Activated CD4-positive, alpha-beta T cell treated with anti-CD3 and anti-CD28 coated beads, Interleukin-2, amount 10 ng/mL, durations not matched to agents 7 days and 5 days (primary cell): ENCODE results near the gene CACNA1C. TPM values are rescaled to one million over a fixed set of nuclear protein-coding genes. Genes with fewer than 3 reads are reported as not detected.

ENCODE experiments used
- CTCF ChIA-PET: fragments of 350-600 bp; sonication (Branson Sonifier 250); formaldehyde crosslinking; loops from one replicate; lab custom pipeline; 2021; ENCODE audit warnings: antibody characterized with exemption; lab: Charles Lee
- POLR2A ChIA-PET: fragments of 350-600 bp; sonication (Branson Sonifier 250); formaldehyde crosslinking; loops from one replicate; lab custom pipeline; 2021; ENCODE audit warnings: antibody characterized with exemption; lab: Charles Lee
- DNase-seq: peaks from one replicate; pipeline ENCODE4 v3.0.0-alpha.2; 2020
- H3K27ac Mint-ChIP-seq: one replicate; pipeline ENCODE4 v1.8.0; 2021; ENCODE audit warnings: mild to moderate bottlenecking, moderate library complexity, mixed read lengths
- H3K27me3 Mint-ChIP-seq: one replicate; pipeline ENCODE4 v1.8.0; 2021; ENCODE audit warnings: mixed read lengths
- H3K36me3 Mint-ChIP-seq: one replicate; pipeline ENCODE4 v1.8.0; 2021; ENCODE audit warnings: low read depth, mixed read lengths
- H3K4me1 Mint-ChIP-seq: one replicate; pipeline ENCODE4 v1.8.0; 2021; ENCODE audit warnings: mixed read lengths
- H3K4me3 Mint-ChIP-seq: one replicate; pipeline ENCODE4 v1.8.0; 2021; ENCODE audit warnings: mild to moderate bottlenecking, moderate library complexity, mixed read lengths
- H3K9me3 Mint-ChIP-seq: one replicate; pipeline ENCODE4 v1.8.0; 2021; ENCODE audit warnings: mixed read lengths
- total RNA-seq, 2 experiments: library from RNA; stranded (reverse); gene quantifications; one replicate each; pipeline ENCODE4 v1.2.3, GENCODE V29; 2021

Gene CACNA1C
- total RNA-seq, 2 experiments from 2014 or later: 0.12 to 0.15 TPM

DNA sequence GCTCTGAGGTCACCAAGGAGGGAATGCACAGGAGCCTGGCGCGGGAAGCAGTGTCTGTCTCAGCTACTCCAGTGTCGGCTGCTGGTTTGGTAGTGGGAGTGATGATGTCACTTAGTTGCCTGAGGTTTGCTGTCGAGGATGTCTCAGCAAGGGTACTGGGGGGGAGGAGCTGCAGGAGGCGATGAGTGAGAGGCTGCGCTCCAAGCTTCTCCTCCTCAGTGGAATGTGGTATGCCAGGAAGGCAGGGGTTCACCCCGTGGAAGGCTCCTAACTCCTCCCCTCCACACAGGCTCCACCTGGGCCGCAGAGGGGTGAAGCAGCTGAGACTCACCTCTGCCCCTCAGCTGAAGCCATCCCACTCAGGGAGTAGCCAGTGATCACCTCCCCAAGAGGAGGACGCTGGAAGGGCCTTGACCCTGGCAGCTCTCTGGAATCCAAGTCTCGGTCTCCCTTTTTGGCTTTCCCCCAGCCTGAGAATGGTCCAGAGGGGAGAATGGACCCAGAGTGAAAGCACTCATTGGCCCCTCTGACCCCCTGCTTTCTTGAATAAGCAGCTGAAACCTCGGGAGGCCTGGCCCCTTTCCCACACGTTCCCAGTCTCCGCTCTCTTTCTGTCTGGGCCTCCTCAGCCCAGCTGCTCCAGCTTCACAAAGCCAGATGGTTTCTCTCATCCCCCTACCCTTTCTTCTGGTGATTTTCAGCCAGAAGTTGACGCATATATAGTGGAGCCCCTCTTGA, 563.0 kb downstream of the CACNA1C start:
- peaks cover 10% of the 10 kb centered on the region for H3K4me1 Mint-ChIP-seq
- DNase-seq: no peak
- CTCF ChIA-PET: interaction anchor here (1.5 kb wide), 1 partner anchor 9 kb away, joined by 4 read pairs; no protein-coding TSS in a partner anchor
- H3K36me3 Mint-ChIP-seq: no peaks in the 10 kb centered on the region
- H3K27ac Mint-ChIP-seq: no peak overlapping the region
- no peaks in the 10 kb centered on the region for H3K9me3 Mint-ChIP-seq
- no peak overlapping the region for H3K4me3 Mint-ChIP-seq
- peaks cover 15% of the 10 kb centered on the region for H3K27me3 Mint-ChIP-seq
- POLR2A ChIA-PET: no interaction called here

DNA sequence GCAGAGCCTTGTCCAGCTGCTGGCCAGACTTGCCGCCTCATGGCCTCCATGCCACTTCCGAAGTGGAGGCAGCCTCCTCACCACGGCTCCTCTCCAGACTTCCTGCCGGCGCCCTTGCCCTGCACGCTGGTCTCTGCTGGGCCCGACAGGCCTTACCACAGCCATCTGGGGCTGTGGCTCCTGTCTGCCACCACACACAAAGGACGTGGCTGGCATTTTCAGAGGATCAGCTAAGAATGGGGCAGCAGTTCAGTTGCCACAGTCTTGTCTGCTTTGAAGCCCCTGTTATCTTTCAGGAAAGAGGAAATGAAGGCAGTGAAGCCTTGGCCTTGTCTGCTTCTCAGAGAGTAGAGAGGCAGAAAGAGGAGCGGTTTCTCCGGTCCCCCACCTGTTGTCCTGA, 564.0 kb downstream of the CACNA1C start:
- Mint-ChIP-seq H3K4me1 (peaks cover 10% of the 10 kb centered on the region), H3K27me3 (peaks cover 15% of the 10 kb centered on the region), H3K9me3 (no peaks in the 10 kb centered on the region), H3K4me3 (no peak overlapping the region), H3K36me3 (no peaks in the 10 kb centered on the region), H3K27ac (no peak overlapping the region)
- ChIA-PET CTCF (no interaction called here), POLR2A (no interaction called here)
- no peak for DNase-seq

DNA sequence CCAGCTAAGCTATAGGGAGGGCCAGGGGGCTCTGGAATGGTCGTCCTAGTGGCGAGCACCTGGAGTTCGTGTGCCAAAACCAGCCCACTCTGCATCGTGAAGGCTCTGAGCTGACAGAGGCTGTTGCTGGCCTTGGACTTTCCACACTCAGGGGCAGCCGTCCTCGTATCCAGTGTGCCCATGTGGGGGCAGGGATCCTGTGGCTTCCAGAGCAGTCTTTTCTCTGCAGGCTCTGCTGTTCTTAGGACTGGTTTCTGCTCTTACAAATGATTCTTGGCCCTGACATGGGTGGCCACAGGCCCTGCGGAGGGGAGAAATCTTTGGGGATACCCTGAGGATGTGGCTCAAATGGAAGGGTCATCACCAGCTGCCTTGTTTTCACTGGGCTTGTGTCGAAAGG, 564.6 kb downstream of the CACNA1C start:
- ChIA-PET CTCF (interaction anchor here (1.7 kb wide), 1 partner anchor 13 kb away, joined by 3 read pairs; no protein-coding TSS in a partner anchor), POLR2A (no interaction called here)
- H3K27me3 Mint-ChIP-seq: peaks cover 15% of the 10 kb centered on the region
- peaks cover 10% of the 10 kb centered on the region for H3K4me1 Mint-ChIP-seq
- no peak overlapping the region for H3K4me3 Mint-ChIP-seq
- no peaks in the 10 kb centered on the region for H3K36me3 Mint-ChIP-seq
- no peaks in the 10 kb centered on the region for H3K9me3 Mint-ChIP-seq
- no peak overlapping the region for H3K27ac Mint-ChIP-seq
- no peak for DNase-seq

DNA sequence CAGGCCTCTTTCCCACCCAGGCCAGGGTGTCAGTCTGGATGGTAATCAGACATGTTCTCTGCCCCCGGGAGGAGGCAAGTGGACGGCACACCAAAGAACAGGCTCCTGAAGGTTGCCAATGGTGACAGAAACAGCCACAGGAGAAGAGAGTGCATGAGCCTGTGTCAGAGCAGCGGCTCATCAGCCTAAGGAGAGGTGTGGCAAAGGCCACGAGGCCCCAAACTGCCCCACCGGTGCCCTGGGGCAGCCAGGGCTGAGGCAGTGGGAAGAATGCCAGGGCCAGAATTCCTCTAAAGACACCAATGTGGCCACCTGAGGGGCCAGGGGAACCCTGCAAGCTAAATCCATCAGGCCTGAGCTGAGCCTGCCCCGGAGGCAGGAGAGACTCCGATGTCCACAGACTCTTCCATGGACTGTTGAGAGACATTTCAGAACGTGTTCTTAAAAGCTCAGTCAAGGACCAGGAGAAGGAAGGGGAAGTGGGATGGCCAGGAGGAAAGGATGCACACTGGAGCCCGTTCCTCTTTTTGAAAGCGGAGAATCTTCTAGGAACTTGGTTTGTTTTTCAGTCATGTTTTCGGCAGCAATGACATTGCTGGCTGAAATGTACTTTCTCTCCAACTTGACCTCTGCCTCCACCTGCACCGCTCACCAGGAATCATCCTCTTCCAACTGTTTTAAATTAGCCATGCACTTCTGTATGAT, 565.7 kb downstream of the CACNA1C start:
- Mint-ChIP-seq H3K36me3 (no peaks in the 10 kb centered on the region), H3K4me1 (peaks cover 5% of the 10 kb centered on the region), H3K27ac (no peak overlapping the region), H3K4me3 (no peak overlapping the region), H3K9me3 (no peaks in the 10 kb centered on the region), H3K27me3 (peaks cover 15% of the 10 kb centered on the region)
- DNase-seq: no peak
- ChIA-PET POLR2A (no interaction called here), CTCF (interaction anchor here (1.7 kb wide), 1 partner anchor 12 kb away, joined by 3 read pairs; no protein-coding TSS in a partner anchor)

DNA sequence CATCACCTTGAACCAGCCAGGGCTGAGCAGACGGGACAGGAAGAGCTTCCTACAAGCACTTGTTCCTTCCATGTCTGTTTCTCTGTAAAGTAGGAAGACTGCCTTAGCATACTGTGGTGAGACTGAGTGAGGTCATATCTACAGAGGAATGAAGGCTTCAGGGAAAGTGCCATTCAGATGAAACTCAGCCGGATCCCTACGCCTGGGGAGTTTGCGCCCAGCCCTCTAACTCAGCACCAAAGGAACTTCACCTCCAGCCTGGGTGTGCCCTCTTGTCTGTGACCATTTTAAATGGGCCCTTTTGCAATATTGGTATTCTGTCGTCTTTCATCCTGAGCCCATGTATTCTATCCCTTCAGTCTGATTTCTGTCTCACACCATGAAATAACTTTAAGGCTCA, 566.3 kb downstream of the CACNA1C start:
- CTCF ChIA-PET: interaction anchor here (0.9 kb wide), 1 partner anchor 36 kb away, joined by 3 read pairs; no protein-coding TSS in a partner anchor
- POLR2A ChIA-PET: no interaction called here

DNA sequence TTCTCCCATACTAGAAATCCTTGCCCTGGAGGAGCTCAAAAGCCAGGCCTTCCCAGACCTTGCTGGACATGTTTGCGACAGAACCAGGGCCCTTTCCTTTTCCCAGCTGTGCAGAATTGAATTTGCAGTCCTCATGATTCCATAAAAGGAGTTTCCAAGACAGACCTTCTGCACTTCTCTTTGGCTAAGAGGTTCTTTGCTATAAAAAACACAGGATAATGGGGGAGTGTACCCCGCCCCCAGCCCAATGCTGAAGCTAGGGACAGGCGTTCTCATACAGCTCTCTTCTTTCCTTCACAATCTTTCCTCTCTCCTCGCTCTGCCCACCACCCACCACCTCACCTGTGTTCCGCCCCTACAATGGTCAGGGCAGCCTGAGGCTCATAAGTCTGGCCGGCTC, 569.7 kb downstream of the CACNA1C start:
- H3K27ac Mint-ChIP-seq: no peak overlapping the region
- no peaks in the 10 kb centered on the region for H3K36me3 Mint-ChIP-seq
- peaks cover 6% of the 10 kb centered on the region for H3K27me3 Mint-ChIP-seq
- DNase-seq: no peak
- ChIA-PET POLR2A (no interaction called here), CTCF (no interaction called here)
- no peaks in the 10 kb centered on the region for H3K4me1 Mint-ChIP-seq
- H3K4me3 Mint-ChIP-seq: no peak overlapping the region
- H3K9me3 Mint-ChIP-seq: no peaks in the 10 kb centered on the region

More for the DNA sequence above, 566.3 kb downstream of the CACNA1C start:
- no peak overlapping the region for H3K4me3 Mint-ChIP-seq
- peaks cover 13% of the 10 kb centered on the region for H3K27me3 Mint-ChIP-seq
- H3K4me1 Mint-ChIP-seq: no peaks in the 10 kb centered on the region
- no peaks in the 10 kb centered on the region for H3K9me3 Mint-ChIP-seq
- H3K36me3 Mint-ChIP-seq: no peaks in the 10 kb centered on the region
- DNase-seq: no peak
- H3K27ac Mint-ChIP-seq: no peak overlapping the region

DNA sequence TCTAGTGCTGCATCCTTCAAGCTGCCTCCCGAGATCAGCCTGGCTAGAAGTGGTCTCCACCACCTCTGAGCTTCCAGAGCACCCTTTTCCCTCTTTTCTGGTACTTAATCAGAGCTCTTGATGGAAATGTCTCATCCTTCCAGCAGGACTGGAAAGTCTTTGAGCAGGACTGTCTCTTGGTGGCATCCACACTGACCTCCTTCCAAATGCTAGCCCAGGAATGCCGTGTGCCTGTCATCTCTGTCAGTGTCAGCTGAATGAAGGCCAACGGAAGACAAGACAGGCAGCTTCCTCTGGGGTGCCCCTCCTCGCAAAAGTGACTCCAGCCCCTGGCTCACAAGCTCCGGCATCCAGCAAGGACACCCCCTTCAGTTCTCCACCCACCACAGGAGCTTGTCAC, 570.7 kb downstream of the CACNA1C start:
- no peaks in the 10 kb centered on the region for H3K4me1 Mint-ChIP-seq
- peaks cover 14% of the 10 kb centered on the region for H3K27me3 Mint-ChIP-seq
- H3K4me3 Mint-ChIP-seq: no peak overlapping the region
- no peak overlapping the region for H3K27ac Mint-ChIP-seq
- H3K9me3 Mint-ChIP-seq: no peaks in the 10 kb centered on the region
- CTCF ChIA-PET: no interaction called here
- POLR2A ChIA-PET: no interaction called here
- DNase-seq: no peak
- H3K36me3 Mint-ChIP-seq: no peaks in the 10 kb centered on the region

DNA sequence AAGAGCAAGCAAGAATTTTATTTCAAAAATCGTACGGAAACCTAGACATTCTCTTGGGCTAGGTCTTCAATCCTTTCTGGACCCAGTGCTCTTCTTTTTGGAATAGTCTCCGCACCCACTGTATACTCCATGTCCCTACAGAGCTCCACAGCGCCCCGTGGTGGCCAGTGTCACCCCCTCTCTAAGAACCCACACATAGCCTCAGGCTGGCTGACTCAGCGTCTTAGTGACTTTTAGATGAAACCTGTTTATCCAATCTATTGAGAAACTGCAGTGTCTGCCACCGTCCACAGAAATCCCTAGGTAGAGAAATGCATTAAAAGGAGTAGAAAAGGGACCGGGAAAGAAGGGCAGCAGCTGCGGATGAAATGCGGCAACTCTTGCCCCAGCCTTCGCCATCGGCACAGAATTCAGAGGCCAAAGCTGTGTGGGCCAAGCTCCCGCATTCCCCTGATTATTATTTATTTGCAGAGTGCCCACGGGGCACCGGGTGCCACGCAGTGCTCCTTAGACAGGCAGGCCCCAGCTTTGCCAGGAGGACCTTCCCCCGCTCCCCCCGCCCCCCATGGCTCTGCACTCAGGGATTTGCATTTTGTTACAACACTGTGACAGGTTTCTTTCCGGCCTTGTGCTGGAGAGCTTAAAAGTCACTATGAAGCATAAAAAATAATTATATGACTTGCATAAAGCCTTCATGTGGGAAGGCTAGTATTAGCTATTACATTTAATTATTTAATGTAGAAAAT, 571.9 kb downstream of the CACNA1C start:
- no peaks in the 10 kb centered on the region for H3K9me3 Mint-ChIP-seq
- H3K27me3 Mint-ChIP-seq: peaks cover 21% of the 10 kb centered on the region
- POLR2A ChIA-PET: no interaction called here
- H3K36me3 Mint-ChIP-seq: no peaks in the 10 kb centered on the region
- no peak overlapping the region for H3K4me3 Mint-ChIP-seq
- CTCF ChIA-PET: interaction anchor here (1.0 kb wide), 1 partner anchor 9 kb away, joined by 4 read pairs; no protein-coding TSS in a partner anchor
- no peak for DNase-seq
- H3K4me1 Mint-ChIP-seq: no peaks in the 10 kb centered on the region
- H3K27ac Mint-ChIP-seq: no peak overlapping the region

DNA sequence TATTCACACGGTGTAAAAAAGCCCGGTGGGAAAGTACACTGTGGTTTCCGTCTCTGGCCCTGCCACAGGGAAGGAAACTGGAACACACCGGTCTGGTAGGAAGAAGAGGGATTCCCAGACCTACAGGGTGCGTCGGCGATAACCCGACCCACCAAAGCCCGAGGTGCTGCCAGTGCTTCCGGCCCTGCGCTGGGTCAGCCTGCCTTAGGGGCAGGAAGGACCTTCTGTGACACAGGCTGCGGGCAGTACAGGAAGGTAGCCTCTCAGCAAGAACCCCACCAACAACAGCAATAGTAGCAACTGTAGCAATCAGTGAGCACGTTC, 572.5 kb downstream of the CACNA1C start:
- no peaks in the 10 kb centered on the region for H3K4me1 Mint-ChIP-seq
- no peak overlapping the region for H3K27ac Mint-ChIP-seq
- H3K36me3 Mint-ChIP-seq: no peaks in the 10 kb centered on the region
- no peak overlapping the region for H3K4me3 Mint-ChIP-seq
- peaks cover 21% of the 10 kb centered on the region for H3K27me3 Mint-ChIP-seq
- ChIA-PET CTCF (no interaction called here), POLR2A (no interaction called here)
- no peaks in the 10 kb centered on the region for H3K9me3 Mint-ChIP-seq
- DNase-seq: no peak

DNA sequence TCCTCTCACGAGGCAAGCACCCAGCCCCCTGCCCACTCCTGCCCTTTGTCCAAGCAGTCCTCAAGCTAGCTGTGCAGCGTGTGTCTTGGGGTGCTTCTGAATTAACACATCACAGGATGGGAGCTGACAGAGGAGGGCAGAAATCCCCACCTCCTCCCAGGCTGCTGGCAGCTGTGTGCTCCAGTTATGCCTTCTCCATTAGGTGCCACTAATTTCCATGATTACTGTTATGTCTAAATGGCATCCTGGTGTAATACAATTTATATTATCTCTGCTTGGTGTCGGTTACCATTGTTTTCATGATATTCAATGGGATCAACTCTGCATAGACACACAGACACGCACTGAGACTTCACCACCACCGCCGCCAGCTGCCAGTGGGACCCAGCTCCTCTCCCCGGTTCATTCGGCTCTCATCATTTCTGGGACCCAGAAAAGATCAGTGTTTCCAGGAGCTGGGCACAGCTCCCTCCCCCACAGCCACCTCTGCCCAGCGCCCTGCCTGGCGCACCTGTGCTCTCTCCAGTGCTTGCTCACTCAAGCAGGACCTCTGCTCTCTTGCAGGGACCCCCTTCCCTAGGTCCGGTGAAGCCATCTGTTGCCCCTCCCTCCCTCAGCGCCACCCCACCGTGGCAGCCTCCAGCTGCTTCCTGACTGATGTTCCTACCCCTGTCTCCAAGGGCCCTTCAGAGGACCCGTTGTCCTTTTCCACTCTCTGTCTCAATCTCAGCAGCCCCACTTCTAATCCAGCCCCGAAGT, 574.5 kb downstream of the CACNA1C start:
- ChIA-PET POLR2A (no interaction called here), CTCF (interaction anchor here (1.8 kb wide), 1 partner anchor 21 kb away, joined by 3 read pairs; no protein-coding TSS in a partner anchor)
- no peak overlapping the region for H3K27ac Mint-ChIP-seq
- H3K4me1 Mint-ChIP-seq: no peaks in the 10 kb centered on the region
- H3K4me3 Mint-ChIP-seq: no peak overlapping the region
- DNase-seq: no peak
- no peaks in the 10 kb centered on the region for H3K9me3 Mint-ChIP-seq
- no peaks in the 10 kb centered on the region for H3K36me3 Mint-ChIP-seq
- H3K27me3 Mint-ChIP-seq: peaks cover 26% of the 10 kb centered on the region

DNA sequence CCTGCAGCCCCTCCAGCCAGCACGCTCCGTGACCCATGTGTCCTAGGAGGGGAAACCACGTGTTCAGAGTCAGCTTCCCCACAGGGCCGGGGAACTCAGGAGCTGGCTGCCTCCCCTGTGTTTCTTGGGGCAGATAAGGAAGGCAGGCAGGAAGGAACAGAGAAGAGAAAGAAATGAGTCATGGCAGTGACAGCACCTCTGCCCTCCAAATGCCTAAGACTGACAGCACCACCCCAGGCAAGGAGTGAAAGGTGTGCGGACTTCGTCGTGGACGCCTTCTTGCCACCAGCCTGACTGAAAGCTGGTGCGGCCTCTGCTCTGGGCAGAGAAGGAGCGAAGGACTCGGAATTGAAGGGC, 575.0 kb downstream of the CACNA1C start:
- ChIA-PET CTCF (interaction anchor here (1.8 kb wide), 1 partner anchor 22 kb away, joined by 3 read pairs; no protein-coding TSS in a partner anchor), POLR2A (no interaction called here)
- no peaks in the 10 kb centered on the region for H3K4me1 Mint-ChIP-seq
- no peak overlapping the region for H3K27ac Mint-ChIP-seq
- H3K9me3 Mint-ChIP-seq: no peaks in the 10 kb centered on the region
- H3K36me3 Mint-ChIP-seq: no peaks in the 10 kb centered on the region
- no peak overlapping the region for H3K4me3 Mint-ChIP-seq
- peaks cover 26% of the 10 kb centered on the region for H3K27me3 Mint-ChIP-seq
- no peak for DNase-seq

DNA sequence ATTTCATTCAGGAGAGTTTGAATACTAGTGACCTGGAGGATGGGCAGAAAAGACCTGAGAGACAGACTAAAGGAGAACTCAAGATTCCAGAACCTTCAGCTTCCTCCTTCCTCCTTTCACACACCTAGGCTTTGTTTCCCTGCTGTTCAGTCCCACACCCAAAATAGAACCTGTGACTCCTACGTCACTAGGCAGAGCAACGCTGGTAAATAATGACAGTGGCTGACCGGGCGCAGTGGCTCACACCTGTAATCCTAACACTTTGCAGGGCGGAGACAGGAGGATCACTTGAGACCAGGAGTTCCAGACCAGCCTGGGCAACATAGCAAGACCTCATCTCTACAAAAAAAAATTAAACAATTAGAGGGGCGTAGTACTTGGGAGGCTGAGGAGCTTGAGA, 575.6 kb downstream of the CACNA1C start:
- peaks cover 26% of the 10 kb centered on the region for H3K27me3 Mint-ChIP-seq
- no peaks in the 10 kb centered on the region for H3K4me1 Mint-ChIP-seq
- H3K9me3 Mint-ChIP-seq: no peaks in the 10 kb centered on the region
- H3K27ac Mint-ChIP-seq: no peak overlapping the region
- no peaks in the 10 kb centered on the region for H3K36me3 Mint-ChIP-seq
- no peak for DNase-seq
- H3K4me3 Mint-ChIP-seq: no peak overlapping the region
- ChIA-PET POLR2A (no interaction called here), CTCF (no interaction called here)
